Astrocyte (in vitro differentiated cells and primary cell): ENCODE results near the gene DNAJC13.

Experiments
- CTCF ChIP-seq: IDR thresholded peaks from 2 replicates; pipeline ENCODE4 v1.5.1; 2011; ENCODE audit warnings: low read depth, mild to moderate bottlenecking, inconsistent platforms, low read length, moderate library complexity; ENCODE audit not compliant: insufficient read depth
- EZH2 ChIP-seq: IDR thresholded peaks from 2 replicates; pipeline ENCODE4 v1.6.1; 2012; ENCODE audit warnings: mild to moderate bottlenecking, low read length, inconsistent platforms; ENCODE audit not compliant: insufficient read depth

DNA sequence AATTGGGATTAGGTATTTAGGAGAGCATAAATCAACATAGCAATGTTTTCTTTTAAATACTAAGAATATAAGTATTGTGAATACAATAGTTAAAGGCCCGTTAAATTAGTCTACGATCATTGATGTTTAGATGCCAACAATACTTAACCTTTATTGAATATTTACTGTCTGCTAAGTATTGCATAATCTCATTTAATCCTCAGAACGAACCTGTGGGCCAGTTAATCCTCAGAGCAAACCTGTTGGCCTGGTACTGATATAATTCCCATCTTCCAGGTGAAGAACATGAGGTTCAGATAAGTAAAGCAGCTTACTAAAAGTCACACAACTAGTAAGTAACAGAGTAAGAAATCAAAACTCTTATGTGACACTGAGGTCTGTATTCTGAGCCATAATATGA is 122.4 kb downstream of the DNAJC13 start:
- TF ChIP-seq CTCF (no peak), EZH2 (no peak)
